ENCODE data around the gene PPP1R3A. TPM values are rescaled to one million over a fixed set of nuclear protein-coding genes. Genes with fewer than 3 reads are reported as not detected.

PPP1R3A gene
- total RNA-seq, 1 experiment from 2014 or later, result not detected

- Histone ChIP-seq H3K4me2 (ENCODE audit: low read length) (no peak overlapping the region), H3K9ac (ENCODE audit: low read length) (no peak overlapping the region), H3K36me3 (ENCODE audit: low read depth, low read length) (no peaks in the 10 kb centered on the region), H3K9me2 (replicated peaks; ENCODE audit: low read length) (no peaks in the 10 kb centered on the region), H3K79me2 (ENCODE audit: low read length) (no peaks in the 10 kb centered on the region), H4K20me1 (ENCODE audit: low read length) (no peaks in the 10 kb centered on the region), H3K4me1 (ENCODE audit: insufficient read depth, low read length) (no peaks in the 10 kb centered on the region), H3K27ac (ENCODE audit: low read length) (no peak overlapping the region), H3K9me3 (ENCODE audit: low read length) (no peaks in the 10 kb centered on the region), H3K4me3 (ENCODE audit: low read length) (no peak overlapping the region), H3K27me3 (ENCODE audit: low read length) (no peaks in the 10 kb centered on the region), H3F3A (ENCODE audit: low read length, unreplicated experiment) (no peaks in the 10 kb centered on the region), H2AFZ (ENCODE audit: low read length) (no peak overlapping the region)
- ChIA-PET POLR2A (ENCODE audit: unreplicated experiment) (no interaction called here), CTCF (no interaction called here)
- DNase-seq (no peak), ATAC-seq (no peak)
- no peak for TF ChIP-seq CTCF (conservative IDR thresholded peaks at IDR 0.05; ENCODE audit: low read depth, low read length)
- no peak for TF ChIP-seq EZH2phosphoT487 (IDR thresholded peaks at IDR 0.05; ENCODE audit: borderline replicate concordance, low read length)
- TF ChIP-seq EZH2 (IDR thresholded peaks at IDR 0.05; ENCODE audit: low read length, unreplicated experiment), result no peak
- BruUV-seq (replicated peaks), result no TSS peak
- intact Hi-C loops (cut with micrococcal nuclease), result no loop called here
These were observed 43.6 kb downstream of the PPP1R3A start for GRCh38 chr7:113875224-113875623.

GRCh38 chr7:113873554-113874151 is 45.2 kb downstream of the PPP1R3A start:
- H3K4me3 ChIP-seq (ENCODE audit: low read length), result no peak overlapping the region
- BruUV-seq (replicated peaks), result no TSS peak
- H3K79me2 ChIP-seq (ENCODE audit: low read length), result no peaks in the 10 kb centered on the region
- no peaks in the 10 kb centered on the region for H4K20me1 ChIP-seq (ENCODE audit: low read length)
- CTCF ChIA-PET, result no interaction called here
- intact Hi-C loops (cut with micrococcal nuclease), result no loop called here
- H2AFZ ChIP-seq (ENCODE audit: low read length), result no peak overlapping the region
- no peak overlapping the region for H3K27ac ChIP-seq (ENCODE audit: low read length)
- POLR2A ChIA-PET (ENCODE audit: unreplicated experiment), result no interaction called here
- no peaks in the 10 kb centered on the region for H3K27me3 ChIP-seq (ENCODE audit: low read length)
- no peaks in the 10 kb centered on the region for H3K36me3 ChIP-seq (ENCODE audit: low read depth, low read length)
- no peaks in the 10 kb centered on the region for H3K9me2 ChIP-seq (replicated peaks; ENCODE audit: low read length)
- H3F3A ChIP-seq (ENCODE audit: low read length, unreplicated experiment), result no peaks in the 10 kb centered on the region
- no peak for TF ChIP-seq CTCF (conservative IDR thresholded peaks at IDR 0.05; ENCODE audit: low read depth, low read length)
- TF ChIP-seq EZH2phosphoT487 (IDR thresholded peaks at IDR 0.05; ENCODE audit: borderline replicate concordance, low read length), result no peak
- no peak for TF ChIP-seq EZH2 (IDR thresholded peaks at IDR 0.05; ENCODE audit: low read length, unreplicated experiment)
- H3K4me1 ChIP-seq (ENCODE audit: insufficient read depth, low read length), result no peaks in the 10 kb centered on the region
- H3K4me2 ChIP-seq (ENCODE audit: low read length), result no peak overlapping the region
- H3K9ac ChIP-seq (ENCODE audit: low read length), result no peak overlapping the region
- H3K9me3 ChIP-seq (ENCODE audit: low read length), result no peaks in the 10 kb centered on the region
- no peak for DNase-seq
- no peak for ATAC-seq

GRCh38 chr7:113872981-113873380 is 45.8 kb downstream of the PPP1R3A start:
- TF ChIP-seq CTCF (conservative IDR thresholded peaks at IDR 0.05; ENCODE audit: low read depth, low read length) (no peak), EZH2phosphoT487 (IDR thresholded peaks at IDR 0.05; ENCODE audit: borderline replicate concordance, low read length) (no peak), EZH2 (IDR thresholded peaks at IDR 0.05; ENCODE audit: low read length, unreplicated experiment) (no peak)
- Histone ChIP-seq H3K27ac (ENCODE audit: low read length) (no peak overlapping the region), H3F3A (ENCODE audit: low read length, unreplicated experiment) (no peaks in the 10 kb centered on the region), H3K9me2 (replicated peaks; ENCODE audit: low read length) (no peaks in the 10 kb centered on the region), H3K36me3 (ENCODE audit: low read depth, low read length) (no peaks in the 10 kb centered on the region), H4K20me1 (ENCODE audit: low read length) (no peaks in the 10 kb centered on the region), H3K27me3 (ENCODE audit: low read length) (no peaks in the 10 kb centered on the region), H3K4me2 (ENCODE audit: low read length) (no peak overlapping the region), H3K9ac (ENCODE audit: low read length) (no peak overlapping the region), H3K4me1 (ENCODE audit: insufficient read depth, low read length) (no peaks in the 10 kb centered on the region), H3K9me3 (ENCODE audit: low read length) (no peaks in the 10 kb centered on the region), H3K4me3 (ENCODE audit: low read length) (no peak overlapping the region), H3K79me2 (ENCODE audit: low read length) (no peaks in the 10 kb centered on the region), H2AFZ (ENCODE audit: low read length) (no peak overlapping the region)
- ATAC-seq (no peak), DNase-seq (no peak)
- BruUV-seq (replicated peaks), result no TSS peak
- intact Hi-C loops (cut with micrococcal nuclease), result no loop called here
- ChIA-PET CTCF (no interaction called here), POLR2A (ENCODE audit: unreplicated experiment) (no interaction called here)
